Vagina (tissue), 2 donors: ENCODE results near the gene DPF3. TPM values are rescaled to one million over a fixed set of nuclear protein-coding genes. Genes with fewer than 3 reads are reported as not detected.

ENCODE experiments used
- DNase-seq, 2 donors: peaks; one replicate each; pipeline ENCODE4 v3.0.0-alpha.2; 2017; ENCODE audit errors: extremely low spot score in 2 of 2
- H3K27ac ChIP-seq: fragments of 200-600 bp; sonication (generic); one replicate; pipeline ENCODE4 v1.5.1; 2019
- H3K27me3 ChIP-seq: fragments of 200-600 bp; sonication (generic); one replicate; pipeline ENCODE4 v1.5.1; 2019
- H3K36me3 ChIP-seq, 2 donors: fragments of 200-600 bp; sonication (generic); one replicate each; pipeline ENCODE4 v1.5.1; 2017 to 2019
- H3K4me1 ChIP-seq: fragments of 200-600 bp; sonication (generic); one replicate; pipeline ENCODE4 v1.5.1; 2019
- H3K4me3 ChIP-seq, 2 donors: fragments of 200-600 bp; sonication (generic); 1 replicate in 1 of 2; 2 replicates in 1 of 2; pipeline ENCODE4 v1.5.1; 2016 to 2019
- H3K9me3 ChIP-seq: fragments of 200-600 bp; sonication (generic); one replicate; pipeline ENCODE4 v1.5.1; 2019
- CTCF ChIP-seq, 3 experiments: fragments of 450-650 bp in 2 of 3; fragments of 200-600 bp in 1 of 3; sonication (generic) in 1 of 3; IDR thresholded peaks; one replicate each; pipeline ENCODE4 v1.5.1; 2017 to 2019; ENCODE audit warnings: antibody characterized with exemption in 3 of 3, mild to moderate bottlenecking in 2 of 3, moderate library complexity in 2 of 3
- POLR2A ChIP-seq, 2 donors: fragments of 450-650 bp; IDR thresholded peaks; one replicate each; pipeline ENCODE4 v1.6.1; 2017; ENCODE audit warnings: antibody characterized with exemption in 2 of 2, mild to moderate bottlenecking in 2 of 2, moderate library complexity in 2 of 2
- POLR2AphosphoS5 ChIP-seq, 2 donors: sonication (generic); formaldehyde crosslinking; IDR thresholded peaks; one replicate each; pipeline ENCODE4 v1.9.0; 2017; ENCODE audit warnings: antibody characterized with exemption in 2 of 2, mild to moderate bottlenecking in 2 of 2, low read depth in 1 of 2; ENCODE audit not compliant: insufficient read depth in 1 of 2
- intact Hi-C: fragments of 100-400 bp; cut with DNase I; formaldehyde crosslinking; loops from one replicate; pipeline ENCODE4 v1.15.1; 2023
- total RNA-seq: library from RNA; depleted of rRNA; stranded (reverse); fragments of >200 nt; gene quantifications from one replicate; pipeline ENCODE4 v1.2.3, GENCODE V29; 2016

Gene DPF3
- total RNA-seq, 1 donor from 2014 or later, result not detected

DNA sequence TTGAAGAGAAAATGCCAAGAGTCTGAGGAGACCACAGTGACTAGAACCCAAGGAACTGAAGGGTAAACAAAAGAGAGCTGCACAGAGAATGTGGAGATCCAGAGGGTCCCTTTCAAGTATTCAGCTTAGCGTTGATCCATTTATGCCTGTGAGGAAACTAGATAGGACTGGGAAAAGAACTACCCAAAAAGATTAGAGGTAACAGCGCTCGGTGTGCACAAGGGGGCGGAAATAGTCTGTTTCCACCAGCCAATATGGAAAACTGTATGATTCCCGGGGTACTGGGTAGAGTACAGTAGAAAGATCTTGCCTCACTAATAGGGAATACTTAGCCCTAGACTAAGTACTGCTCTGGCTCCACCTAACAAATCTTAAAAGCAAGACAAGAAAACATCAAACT is 135.5 kb downstream of the DPF3 start:
- intact Hi-C loops, result no loop called here
- Histone ChIP-seq H3K4me3 (no peak overlapping the region), H3K36me3 (no peaks in the 10 kb centered on the region), H3K27ac (no peak overlapping the region), H3K27me3 (no peaks in the 10 kb centered on the region), H3K4me1 (no peaks in the 10 kb centered on the region), H3K9me3 (peaks cover 6% of the 10 kb centered on the region)
- DNase-seq, result no peak
- TF ChIP-seq CTCF (IDR thresholded peaks at IDR 0.05) (no peak), POLR2A (IDR thresholded peaks at IDR 0.05) (no peak), POLR2AphosphoS5 (IDR thresholded peaks at IDR 0.05; ENCODE audit: insufficient read depth in 1 of 2, low read depth in 1 of 2) (no peak)

DNA sequence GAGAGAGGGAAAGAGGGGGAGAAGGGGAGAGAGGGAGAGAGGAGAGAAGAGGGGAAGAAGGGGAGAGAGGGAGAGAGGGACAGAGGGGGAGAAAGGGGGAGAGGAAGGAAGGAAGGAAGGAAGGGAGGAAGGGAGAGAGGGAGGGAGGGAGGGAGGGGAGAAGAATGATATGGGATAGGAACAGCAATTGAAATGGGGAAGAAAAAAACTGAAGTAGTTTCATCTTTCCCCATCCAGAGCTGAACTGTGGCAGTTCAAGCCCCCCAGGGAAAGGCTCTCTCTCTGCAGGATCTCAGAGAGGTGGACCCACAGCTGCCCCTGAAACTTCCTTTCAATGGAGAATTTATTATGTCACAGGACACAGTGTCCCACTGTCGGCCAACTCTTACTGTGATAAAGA is 136.9 kb downstream of the DPF3 start:
- TF ChIP-seq CTCF (IDR thresholded peaks at IDR 0.05) (no peak), POLR2A (IDR thresholded peaks at IDR 0.05) (no peak), POLR2AphosphoS5 (IDR thresholded peaks at IDR 0.05; ENCODE audit: insufficient read depth in 1 of 2, low read depth in 1 of 2) (no peak)
- no peaks in the 10 kb centered on the region for H3K4me1 ChIP-seq
- no peaks in the 10 kb centered on the region for H3K27me3 ChIP-seq
- peaks cover 4% of the 10 kb centered on the region for H3K9me3 ChIP-seq
- H3K4me3 ChIP-seq, result no peak overlapping the region
- H3K36me3 ChIP-seq, result no peaks in the 10 kb centered on the region
- H3K27ac ChIP-seq, result no peak overlapping the region
- intact Hi-C loops, result no loop called here
- DNase-seq, result no peak

GRCh38 chr14:72755766-72756165 is 138.1 kb downstream of the DPF3 start:
- H3K4me1 ChIP-seq, result no peaks in the 10 kb centered on the region
- no peak overlapping the region for H3K27ac ChIP-seq
- H3K9me3 ChIP-seq, result no peaks in the 10 kb centered on the region
- DNase-seq, result no peak
- TF ChIP-seq POLR2A (IDR thresholded peaks at IDR 0.05) (no peak), CTCF (IDR thresholded peaks at IDR 0.05) (no peak), POLR2AphosphoS5 (IDR thresholded peaks at IDR 0.05; ENCODE audit: insufficient read depth in 1 of 2, low read depth in 1 of 2) (no peak)
- no peaks in the 10 kb centered on the region for H3K36me3 ChIP-seq
- intact Hi-C loops, result no loop called here
- H3K27me3 ChIP-seq, result no peaks in the 10 kb centered on the region
- no peak overlapping the region for H3K4me3 ChIP-seq

GRCh38 chr14:72754949-72755348 is 139.0 kb downstream of the DPF3 start:
- Histone ChIP-seq H3K9me3 (no peaks in the 10 kb centered on the region), H3K36me3 (no peaks in the 10 kb centered on the region), H3K27me3 (no peaks in the 10 kb centered on the region), H3K27ac (no peak overlapping the region), H3K4me1 (no peaks in the 10 kb centered on the region), H3K4me3 (no peak overlapping the region)
- intact Hi-C loops, result no loop called here
- DNase-seq, result no peak
- TF ChIP-seq POLR2A (IDR thresholded peaks at IDR 0.05) (no peak), CTCF (IDR thresholded peaks at IDR 0.05) (no peak), POLR2AphosphoS5 (IDR thresholded peaks at IDR 0.05; ENCODE audit: insufficient read depth in 1 of 2, low read depth in 1 of 2) (no peak)

DNA sequence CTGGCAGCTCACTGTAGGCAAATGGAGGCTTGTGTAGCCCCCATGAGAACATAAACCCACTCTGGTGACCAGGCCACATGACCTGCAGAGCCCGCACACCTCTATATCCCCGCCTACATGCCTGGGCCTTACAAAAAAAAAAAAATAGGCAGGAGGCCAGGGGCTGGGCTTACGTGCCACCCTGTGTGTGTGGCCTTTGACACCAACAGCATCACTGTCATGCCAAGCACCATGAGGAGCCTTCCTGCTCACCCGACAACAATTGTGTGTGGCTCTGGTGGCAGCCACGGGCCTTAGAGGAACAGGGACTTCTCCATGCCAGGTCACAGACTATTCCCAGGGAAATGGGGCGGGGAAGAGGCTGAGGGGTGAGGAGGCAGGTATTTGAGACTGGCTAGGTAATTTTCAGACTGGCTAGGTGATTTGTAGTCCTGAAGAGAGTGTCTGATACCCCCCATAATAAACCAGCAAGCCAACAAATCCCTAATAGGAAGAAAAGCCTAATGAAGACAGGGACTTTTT is 140.0 kb downstream of the DPF3 start:
- H3K4me3 ChIP-seq, result no peak overlapping the region
- TF ChIP-seq POLR2A (IDR thresholded peaks at IDR 0.05) (no peak), CTCF (IDR thresholded peaks at IDR 0.05) (no peak), POLR2AphosphoS5 (IDR thresholded peaks at IDR 0.05; ENCODE audit: insufficient read depth in 1 of 2, low read depth in 1 of 2) (no peak)
- H3K36me3 ChIP-seq, result no peaks in the 10 kb centered on the region
- no peak overlapping the region for H3K27ac ChIP-seq
- intact Hi-C loops, result no loop called here
- no peak for DNase-seq
- no peaks in the 10 kb centered on the region for H3K4me1 ChIP-seq
- no peaks in the 10 kb centered on the region for H3K27me3 ChIP-seq
- no peaks in the 10 kb centered on the region for H3K9me3 ChIP-seq
